AG08395 (cell line): ENCODE results near the gene IFNA4.

Experiments used
- DNase-seq: peaks from one replicate; pipeline ENCODE4 v3.0.0; 2012; ENCODE audit warnings: mixed read lengths, low spot score

IFNA4 gene

DNA sequence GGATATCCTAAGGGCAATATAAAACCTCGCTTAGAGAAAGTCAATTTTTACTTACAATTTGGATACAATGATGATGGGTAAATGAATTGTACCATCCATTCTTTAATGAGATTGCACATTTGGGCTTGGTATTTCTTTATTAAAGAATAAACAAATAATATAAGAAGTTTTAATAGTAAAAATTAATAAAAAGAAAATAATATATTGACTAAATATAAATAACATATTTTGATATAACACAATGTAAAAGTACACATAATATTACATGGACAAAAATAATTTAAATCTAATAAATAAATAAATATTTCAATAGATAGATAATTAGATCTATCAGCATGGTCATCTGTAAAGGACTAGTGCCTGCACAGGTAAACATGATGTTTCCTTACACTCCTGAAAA is 21.9 kb downstream of the IFNA4 start:
- DNase-seq, result no peak

DNA sequence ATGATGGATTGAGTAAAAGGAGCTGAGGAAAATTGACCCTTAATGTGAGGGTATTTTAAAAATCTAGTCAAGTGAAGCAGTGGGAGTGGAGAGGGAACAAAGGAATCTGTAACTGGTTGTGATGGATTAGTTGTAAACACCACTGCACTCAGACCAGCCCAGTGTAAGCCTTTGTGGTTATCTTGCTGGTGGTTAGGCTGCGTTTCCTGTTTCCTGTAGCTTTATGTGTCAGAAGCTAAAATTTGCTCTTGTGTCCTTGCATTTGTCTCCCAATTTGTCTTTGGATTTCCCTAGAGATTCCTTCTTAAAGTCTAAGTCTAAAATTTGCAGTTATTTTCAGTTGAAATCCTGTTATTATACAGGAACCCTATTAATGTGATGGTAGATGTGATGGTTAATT is 27.2 kb downstream of the IFNA4 start:
- no peak for DNase-seq

DNA sequence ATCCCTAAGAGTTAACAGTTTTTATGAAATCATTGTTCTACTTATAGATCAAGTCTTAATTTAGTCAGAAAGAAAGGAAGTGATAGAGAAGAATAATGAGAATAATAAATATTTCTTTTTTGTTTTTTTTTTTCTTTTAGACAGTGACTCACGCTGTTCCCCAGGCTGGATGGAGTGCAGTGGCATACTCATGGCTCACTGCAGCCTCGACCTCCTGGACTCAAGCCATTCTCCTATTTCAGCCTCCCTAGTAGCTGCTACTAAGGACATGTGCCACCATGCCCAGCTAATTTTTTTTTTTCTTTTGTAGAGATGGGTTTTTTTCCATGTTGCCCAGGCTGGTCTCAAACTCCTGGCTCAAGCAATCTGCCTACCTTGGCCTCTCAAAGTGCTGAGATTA is 31.9 kb downstream of the IFNA4 start:
- DNase-seq, result no peak

GRCh38 chr9:21154018-21154608 is 33.3 kb downstream of the IFNA4 start:
- no peak for DNase-seq

DNA sequence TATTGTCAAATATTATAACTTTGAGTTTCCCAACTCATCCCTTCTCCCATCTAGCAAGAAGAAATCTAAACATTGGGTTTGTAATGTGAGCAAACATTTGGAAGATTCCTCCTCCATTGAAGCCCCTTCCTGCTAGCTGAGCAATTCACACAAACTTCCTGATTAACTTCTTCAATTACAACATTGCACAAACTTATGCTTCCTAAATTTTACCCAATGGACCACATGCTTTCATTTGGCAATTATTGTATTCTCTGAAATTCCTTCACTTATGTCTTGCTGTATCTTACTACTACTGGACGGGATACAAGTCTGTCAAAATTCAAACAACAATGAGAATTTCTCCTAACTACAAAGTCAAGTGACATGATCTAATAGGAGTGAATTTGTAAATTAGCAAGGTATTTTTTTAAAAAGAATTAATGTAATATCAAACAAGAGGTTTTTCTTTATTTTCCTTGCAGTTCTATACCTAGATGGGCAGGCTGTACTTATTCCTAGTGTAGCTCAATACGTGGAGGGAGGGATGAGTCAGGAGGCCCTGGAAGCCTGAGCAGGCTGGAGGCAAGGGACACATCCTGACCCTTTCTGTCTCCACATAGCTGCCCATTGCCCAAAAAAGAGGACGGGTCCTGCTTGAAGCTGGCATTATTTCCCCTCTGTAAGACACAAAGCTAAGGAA is 33.9 kb downstream of the IFNA4 start:
- DNase-seq, result no peak

DNA sequence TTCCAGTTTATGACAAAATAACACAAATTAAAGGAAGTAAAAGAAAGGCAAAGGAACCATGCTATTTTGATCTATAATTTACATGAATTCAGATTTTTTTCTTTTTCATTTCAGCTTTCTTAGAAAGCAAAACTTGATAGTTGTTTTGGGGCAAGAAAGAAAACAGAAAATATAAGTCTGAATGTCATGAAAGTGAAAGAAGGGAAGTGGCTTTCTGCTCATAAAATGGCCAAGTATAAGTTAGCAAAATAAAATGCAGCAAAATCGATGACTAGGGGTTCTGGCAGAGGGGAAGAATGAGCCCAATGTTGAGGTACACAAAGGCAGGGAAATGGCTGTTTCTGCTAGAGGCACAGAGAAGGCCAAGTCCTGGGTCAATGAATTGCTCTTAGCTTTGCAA is 42.8 kb downstream of the IFNA4 start:
- no peak for DNase-seq

DNA sequence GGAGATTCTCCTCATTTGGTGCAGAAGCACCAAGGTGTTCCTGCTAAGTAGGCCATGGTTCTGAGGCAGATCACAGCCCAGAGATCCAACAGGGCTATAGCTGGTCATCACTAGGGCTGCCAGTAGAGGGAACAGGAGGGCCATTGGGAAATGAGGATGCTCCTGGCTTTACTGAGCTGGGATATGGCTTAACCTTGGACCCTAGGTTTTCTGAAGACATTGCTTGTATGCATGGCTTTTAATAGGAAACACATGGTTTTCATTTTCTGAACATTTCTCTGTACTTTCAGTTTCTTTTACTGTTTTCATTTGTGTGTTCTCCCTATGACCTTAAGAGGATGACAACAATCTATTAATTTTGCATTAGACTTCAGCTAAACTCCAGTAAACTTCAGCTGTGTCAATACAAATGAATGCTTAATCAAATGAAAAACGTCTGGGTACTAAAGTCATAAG is 45.9 kb downstream of the IFNA4 start, which contains the start of gene IFNW1:
Gene IFNW1 (minus strand): TSS at position 406 of the 456 bp plus-strand sequence. CDS start 262 bp downstream, at position 144.
- DNase-seq, result no peak

- DNase-seq, result no peak
Measured at GRCh38 chr9:21137020-21137419, 50.4 kb downstream of the IFNA4 start.
